Ectodermal cell (in vitro differentiated cells): Measurements from ENCODE around the gene TYR.
"Not testable (repeated sequence)": the region's sequence is repeated elsewhere in the genome, so short reads cannot be mapped to it uniquely, and the experiment has no call there.

ENCODE experiments used
- H3K27ac ChIP-seq: 2 replicates; pipeline ENCODE4 v1.7.0; 2013; ENCODE audit warnings: mild to moderate bottlenecking, low read depth, low read length; ENCODE audit not compliant: insufficient read depth, poor library complexity, severe bottlenecking
- H3K27me3 ChIP-seq: 2 replicates; pipeline ENCODE4 v1.7.0; 2013; ENCODE audit warnings: mild to moderate bottlenecking, low read length; ENCODE audit not compliant: insufficient read depth, control insufficient read depth, poor library complexity, severe bottlenecking
- H3K36me3 ChIP-seq: one replicate; pipeline ENCODE4 v1.7.0; 2013; ENCODE audit warnings: low read length; ENCODE audit not compliant: control insufficient read depth, insufficient read depth
- H3K4me1 ChIP-seq: one replicate; pipeline ENCODE4 v1.7.0; 2013; ENCODE audit warnings: low read length; ENCODE audit not compliant: control insufficient read depth, insufficient read depth
- H3K4me3 ChIP-seq: 2 replicates; pipeline ENCODE4 v1.7.0; 2013; ENCODE audit warnings: low read depth, low read length, control low read depth; ENCODE audit not compliant: insufficient read depth
- H3K9me3 ChIP-seq: 2 replicates; pipeline ENCODE4 v1.7.0; 2013; ENCODE audit warnings: mild to moderate bottlenecking, low read length, moderate library complexity; ENCODE audit not compliant: control insufficient read depth
- WGBS, 2 experiments: methylation state at CpG; one replicate each; pipeline ENCODE4 v1.1.7; 2013; ENCODE audit warnings: missing lambda C conversion rate in 2 of 2; 5-methylcytosine and 5-hydroxymethylcytosine counted together

Gene TYR

DNA sequence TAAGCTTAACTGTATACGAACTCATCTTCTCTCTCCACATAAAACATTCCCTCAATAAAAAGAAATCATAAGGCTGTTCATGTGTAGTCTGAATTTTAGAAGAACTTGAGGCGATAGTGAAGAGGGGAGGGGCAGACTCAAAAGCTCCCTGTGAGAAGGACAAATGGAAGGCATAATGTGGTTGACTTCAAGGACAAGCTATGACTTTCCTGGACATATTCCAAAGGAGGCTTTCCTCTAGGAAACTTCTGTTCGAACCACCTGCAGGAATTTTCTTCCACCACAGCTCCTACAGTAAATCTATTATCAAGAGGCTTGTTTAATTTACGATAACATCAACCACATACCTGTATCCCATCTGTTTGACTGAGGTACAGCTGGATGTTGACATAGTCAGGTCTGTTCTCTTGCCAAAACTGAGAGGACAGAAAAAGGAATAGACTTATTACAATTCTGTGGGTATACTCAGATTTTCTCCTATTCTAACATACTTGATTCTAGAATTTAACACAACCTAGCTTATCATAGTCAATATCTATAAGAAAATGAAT is 159.5 kb downstream of the TYR start:
- not testable (repeated sequence) for H3K27ac ChIP-seq, H3K4me1 ChIP-seq, H3K4me3 ChIP-seq, H3K27me3 ChIP-seq, H3K36me3 ChIP-seq, H3K9me3 ChIP-seq
- 94 to 96% methylated on average over 2 of the region's 4 CpGs for WGBS, 2 experiments

DNA sequence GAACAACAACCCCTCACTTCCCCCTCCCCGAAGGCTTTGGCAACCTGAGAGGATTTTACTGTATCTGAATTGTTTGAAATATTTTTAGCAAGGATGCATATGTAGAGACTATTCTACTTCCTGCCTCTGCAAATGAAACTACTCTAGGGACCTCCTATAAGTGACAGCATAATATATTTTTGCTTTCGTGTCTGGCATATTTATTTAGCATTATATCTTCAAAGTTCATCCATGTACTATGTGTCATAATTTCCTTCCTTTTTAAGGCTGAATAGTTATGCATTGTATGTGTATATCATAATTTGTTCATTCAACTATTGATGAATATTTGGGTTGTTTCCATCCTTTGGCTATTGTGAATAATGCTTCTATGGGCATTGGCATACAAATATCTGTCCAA is 160.4 kb downstream of the TYR start:
- WGBS, 2 experiments = 100% methylated on average over 1 of the region's 2 CpGs; no CpG with 5 or more reads in 1 of the 2 experiments
- not testable (repeated sequence) for H3K36me3 ChIP-seq, H3K4me3 ChIP-seq, H3K4me1 ChIP-seq, H3K9me3 ChIP-seq, H3K27me3 ChIP-seq, H3K27ac ChIP-seq

DNA sequence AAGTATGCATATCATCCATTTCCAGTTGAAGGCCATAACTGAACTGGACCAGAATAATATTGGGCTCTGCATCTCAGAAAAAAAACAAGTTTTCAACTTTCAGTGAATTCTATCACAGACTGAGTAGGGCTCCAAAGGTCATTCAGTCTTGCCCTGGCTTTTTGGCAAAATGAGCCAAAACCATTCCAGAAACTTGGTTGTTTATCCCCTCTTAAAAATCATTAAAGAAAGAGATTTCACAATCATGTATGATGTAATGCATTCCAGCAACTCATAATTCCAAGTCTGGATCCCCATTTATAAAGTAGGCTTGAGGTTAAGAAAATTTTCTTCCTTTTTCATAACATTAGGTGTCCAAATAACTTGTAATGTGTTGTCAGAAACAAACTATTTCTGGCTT is 162.8 kb downstream of the TYR start:
- H3K4me3 ChIP-seq, H3K36me3 ChIP-seq, H3K4me1 ChIP-seq, H3K27me3 ChIP-seq, H3K27ac ChIP-seq, H3K9me3 ChIP-seq: not testable (repeated sequence)

DNA sequence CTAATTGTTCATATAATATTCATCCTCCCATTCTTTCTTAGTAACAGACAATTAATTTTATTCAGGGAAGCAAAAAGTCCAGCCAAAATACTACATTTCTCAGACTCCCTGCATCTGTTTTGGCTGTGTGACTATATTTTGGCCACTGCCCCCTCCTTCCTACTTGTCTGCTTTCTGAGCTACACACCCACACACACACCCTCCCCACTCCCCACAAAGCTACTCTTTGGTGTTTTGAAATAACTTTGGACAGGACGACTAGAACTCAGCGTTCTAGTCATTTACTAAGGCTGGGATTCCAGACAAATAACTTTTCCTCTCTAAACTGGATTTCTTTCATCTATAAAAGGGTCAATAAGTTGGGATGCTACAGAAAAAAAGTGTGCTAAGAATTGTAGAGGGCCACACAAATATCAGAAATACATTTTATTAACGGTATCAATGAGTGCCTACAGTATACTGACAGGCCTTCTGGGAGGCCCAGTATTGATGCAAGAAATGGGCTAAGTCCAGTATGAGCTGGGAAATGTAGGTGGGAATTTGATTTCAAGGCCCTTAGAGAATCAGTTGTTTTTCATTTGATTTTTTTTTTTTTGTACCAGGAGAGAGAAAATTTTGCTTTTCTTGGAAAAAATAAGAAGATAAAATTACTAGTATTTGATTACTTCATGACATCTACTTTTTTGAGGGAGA is 165.4 kb downstream of the TYR start:
- H3K4me1 ChIP-seq, H3K9me3 ChIP-seq: not testable (repeated sequence)
- 87 to 92% methylated on average over 3 of the region's 3 CpGs for WGBS, 2 experiments

More for the DNA sequence above, 165.4 kb downstream of the TYR start:
- H3K27me3 ChIP-seq, H3K4me3 ChIP-seq, H3K36me3 ChIP-seq, H3K27ac ChIP-seq: not testable (repeated sequence)
